Measurements from ENCODE around the gene CDK14.
A peak's percentile ranks its signal among the peaks of the same experiment; 100 is the strongest.
"Not testable (repeated sequence)": the region's sequence is repeated elsewhere in the genome, so short reads cannot be mapped to it uniquely, and the experiment has no call there.

The CDK14 gene

DNA sequence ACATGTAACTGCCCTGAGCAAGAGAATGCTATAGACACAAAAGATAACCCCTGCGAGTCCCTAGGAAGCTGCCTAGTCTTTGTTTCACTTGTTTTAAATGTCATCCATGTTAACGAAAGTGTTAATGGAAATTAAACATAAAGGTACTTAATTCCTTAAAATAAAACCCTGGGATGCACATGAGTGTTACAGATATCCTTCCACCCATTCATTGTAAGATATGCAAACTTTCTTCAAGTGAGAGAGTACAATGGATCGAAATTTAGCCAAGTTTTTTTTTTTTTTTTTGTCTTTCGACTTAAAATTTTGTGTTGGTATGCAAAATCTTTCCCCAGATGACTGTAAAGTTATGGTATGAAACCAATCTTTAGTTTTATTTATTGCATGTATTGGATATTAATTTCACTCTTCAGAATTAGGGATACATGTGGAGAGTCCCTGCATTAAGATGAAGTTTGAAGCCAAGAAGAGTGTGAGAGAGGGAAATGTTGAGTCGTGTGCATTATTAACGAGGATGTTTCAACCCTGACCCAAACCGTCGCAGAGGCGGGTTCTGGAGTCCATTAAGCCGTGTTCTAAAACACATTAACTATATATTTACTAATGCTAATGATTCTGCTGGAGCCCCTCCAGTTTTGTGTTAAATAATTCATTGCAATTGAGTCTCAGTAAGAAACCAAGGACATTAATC, 1.6 kb downstream of the CDK14 start:
- no peak for DNase-seq (ENCODE audit: low spot score)

DNA sequence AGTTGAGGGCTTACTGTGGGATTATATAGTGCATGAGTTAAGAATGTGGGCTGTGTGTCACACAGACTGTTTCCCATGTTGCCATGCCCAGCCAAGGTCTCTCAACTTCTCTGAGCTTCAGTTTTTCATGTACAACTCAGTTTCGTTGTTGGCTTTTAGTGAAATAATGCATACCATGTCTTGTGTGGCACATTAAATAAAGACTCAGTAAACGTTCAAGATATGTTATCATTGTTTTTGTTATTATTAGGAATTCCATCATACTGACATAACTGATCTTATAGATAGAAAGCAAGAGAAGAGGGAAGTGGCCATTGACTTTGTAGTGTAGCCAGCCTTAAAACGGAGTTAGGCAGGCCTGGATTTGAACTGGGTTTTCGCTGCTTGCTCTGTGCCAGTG, 2.9 kb downstream of the CDK14 start:
- DNase-seq (ENCODE audit: low spot score): no peak

DNA sequence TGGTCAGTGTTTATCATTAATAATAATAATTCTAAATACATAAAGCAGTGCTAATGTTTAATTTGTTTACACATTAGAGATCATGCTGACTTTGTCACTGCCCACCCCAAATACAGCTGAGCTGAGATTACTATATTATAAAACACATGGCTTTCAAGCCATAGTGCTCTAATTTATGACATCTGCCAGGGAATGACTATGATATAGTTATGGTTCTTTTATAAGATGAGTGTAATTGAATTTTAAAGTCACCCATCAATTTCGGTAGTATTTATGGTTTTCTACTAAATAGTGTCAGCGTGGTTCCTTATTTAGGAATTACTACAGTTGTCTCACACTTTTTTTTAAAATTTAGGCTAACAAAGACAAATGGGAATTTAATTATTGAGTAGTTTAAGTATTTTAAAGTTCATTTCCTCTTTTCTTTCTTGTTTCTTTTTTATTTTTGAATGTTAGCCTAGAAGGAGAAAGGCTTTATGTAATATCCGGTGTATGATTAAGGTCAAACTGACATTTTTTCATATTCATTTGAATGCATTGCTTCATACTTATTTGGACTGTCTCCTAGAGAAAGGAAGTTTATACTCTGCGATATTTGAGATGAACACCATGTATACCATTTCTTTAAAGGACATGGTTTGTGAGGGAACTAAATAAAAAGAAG, 3.9 kb downstream of the CDK14 start:
- no peak for DNase-seq (ENCODE audit: low spot score)

DNA sequence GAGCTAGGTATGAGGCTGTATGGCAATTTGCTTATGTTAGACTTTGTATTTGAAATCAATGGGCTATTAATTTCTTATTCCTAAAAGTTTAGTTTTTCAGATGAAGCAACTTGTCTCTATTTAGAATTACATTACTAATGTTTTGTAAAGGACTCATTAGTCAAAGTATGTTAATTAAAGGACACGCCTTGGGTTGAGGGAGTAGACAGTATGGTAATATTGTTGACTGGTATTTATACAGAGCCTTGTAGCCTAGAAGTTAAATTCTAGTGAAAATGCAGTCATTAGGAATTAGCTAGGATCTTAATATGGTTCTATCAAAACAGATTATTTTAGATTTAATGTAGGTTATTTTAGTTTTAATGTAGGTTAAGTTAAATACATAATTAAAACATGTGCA, 6.2 kb downstream of the CDK14 start:
- DNase-seq (ENCODE audit: low spot score): no peak

DNA sequence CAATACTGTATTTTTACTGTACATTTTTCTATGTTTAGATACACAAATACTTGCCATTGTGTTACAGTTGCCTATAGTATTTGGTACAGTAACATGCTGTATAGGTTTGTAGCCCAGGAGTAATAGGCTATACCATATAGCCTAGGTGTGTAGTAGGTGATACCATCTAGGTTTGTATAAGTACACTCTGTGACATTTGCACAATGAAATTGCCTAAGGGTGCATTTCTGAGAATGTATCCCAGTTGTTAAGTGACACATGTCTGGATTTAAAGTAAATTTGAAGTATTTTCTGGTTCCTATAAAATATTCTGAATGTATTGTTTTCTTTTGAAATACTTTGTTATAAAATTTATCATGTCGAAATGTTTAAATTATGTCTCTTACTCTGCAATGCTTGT, 7.2 kb downstream of the CDK14 start:
- no peak for DNase-seq (ENCODE audit: low spot score)

DNA sequence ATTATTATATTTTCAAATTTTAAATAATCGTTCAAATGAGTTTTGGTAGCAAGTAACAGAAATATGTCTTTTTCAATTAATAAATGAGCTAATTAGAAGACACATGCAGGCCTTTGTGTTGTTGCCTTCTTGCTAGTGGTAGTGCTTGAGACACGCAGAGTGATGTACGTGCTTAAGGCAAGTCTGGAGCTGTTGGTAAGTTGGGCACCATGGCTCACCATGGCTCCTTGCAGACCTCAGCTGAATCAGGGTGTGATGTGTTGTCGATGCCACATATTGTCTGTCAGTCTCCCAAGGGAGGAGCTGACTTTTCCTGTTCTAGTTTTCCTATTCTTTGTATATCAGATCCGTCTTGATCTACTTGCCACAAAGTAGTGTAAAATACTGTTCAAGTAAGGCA, 8.3 kb downstream of the CDK14 start:
- no peak for DNase-seq (ENCODE audit: low spot score)

DNA sequence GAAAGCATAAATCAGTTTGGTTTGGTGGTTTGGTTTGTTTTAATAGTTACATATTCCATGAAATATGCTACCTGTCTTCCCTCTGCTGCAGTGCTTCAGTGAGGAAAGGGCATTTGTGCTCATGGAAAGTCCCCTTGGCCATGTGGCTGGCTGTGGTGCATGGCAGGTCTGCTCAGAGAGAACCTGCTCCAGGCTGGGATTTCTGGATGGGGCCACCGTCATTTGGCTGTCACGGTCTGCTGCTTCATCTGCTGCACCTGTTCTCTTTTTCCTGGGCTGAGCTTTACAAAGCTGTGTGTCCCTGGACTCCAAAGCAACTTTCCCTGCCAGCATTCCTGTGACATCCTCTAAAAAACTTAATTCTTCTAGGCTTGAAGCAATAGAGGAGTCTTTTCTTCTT, 8.9 kb downstream of the CDK14 start:
- no peak for DNase-seq (ENCODE audit: low spot score)

DNA sequence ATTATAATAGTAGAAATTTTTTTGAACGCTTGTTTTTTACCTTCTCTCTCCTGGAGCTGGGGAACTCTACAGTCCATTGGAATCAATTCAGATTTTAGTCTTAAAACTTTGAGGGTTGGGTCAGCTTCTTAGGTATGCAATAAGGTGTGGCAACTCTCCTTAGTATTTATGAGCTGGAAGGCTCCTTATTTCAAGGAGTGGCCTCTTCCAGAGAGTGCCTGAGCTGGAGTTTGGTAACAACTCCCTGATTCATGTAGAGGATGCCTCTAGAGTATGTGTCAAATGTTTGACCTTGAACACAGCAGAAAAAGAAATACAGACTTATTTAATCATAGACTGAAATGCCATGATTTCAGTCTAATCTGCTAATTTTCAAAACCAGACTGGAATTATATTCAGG, 11.1 kb downstream of the CDK14 start:
- no peak for DNase-seq (ENCODE audit: low spot score)

DNA sequence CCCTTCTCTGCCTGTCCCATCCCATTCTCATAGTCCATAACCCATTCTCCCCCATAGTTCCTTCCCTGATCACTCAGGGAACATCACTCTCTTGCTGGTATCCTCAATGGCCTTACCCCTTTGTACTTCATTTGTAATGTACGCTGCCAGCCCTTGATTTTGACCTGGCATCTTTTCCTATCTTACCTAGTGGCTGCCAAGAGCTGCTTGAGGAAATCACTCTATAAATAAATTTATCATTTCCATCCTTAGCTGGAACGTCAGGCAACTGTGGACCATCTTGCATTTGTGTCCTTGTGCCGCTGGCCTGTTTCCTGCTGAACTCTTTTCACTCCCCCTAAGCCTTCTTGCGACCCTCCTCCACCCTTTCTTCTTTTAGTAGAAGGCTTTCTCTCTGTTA, 14.0 kb downstream of the CDK14 start:
- no peak for DNase-seq (ENCODE audit: low spot score)

DNA sequence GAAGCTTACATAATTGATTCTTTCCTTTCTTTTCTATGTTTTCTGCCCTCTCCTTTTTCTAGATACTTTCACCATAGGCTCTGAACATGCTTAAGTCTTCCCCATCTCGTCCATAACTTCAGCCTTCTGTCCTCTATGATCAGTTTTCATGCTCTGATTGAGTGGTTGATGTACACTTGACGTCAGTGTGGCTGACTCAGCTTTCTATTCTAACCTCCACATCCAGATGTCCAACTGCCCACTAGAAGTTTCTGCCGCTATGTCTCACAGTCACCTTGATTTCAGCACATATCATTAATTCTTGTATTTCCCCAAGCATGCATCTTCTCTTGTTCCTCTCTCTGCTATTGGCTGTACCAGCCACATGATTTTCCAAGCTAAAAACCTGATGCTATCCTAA, 15.0 kb downstream of the CDK14 start:
- DNase-seq (ENCODE audit: low spot score): no peak

DNA sequence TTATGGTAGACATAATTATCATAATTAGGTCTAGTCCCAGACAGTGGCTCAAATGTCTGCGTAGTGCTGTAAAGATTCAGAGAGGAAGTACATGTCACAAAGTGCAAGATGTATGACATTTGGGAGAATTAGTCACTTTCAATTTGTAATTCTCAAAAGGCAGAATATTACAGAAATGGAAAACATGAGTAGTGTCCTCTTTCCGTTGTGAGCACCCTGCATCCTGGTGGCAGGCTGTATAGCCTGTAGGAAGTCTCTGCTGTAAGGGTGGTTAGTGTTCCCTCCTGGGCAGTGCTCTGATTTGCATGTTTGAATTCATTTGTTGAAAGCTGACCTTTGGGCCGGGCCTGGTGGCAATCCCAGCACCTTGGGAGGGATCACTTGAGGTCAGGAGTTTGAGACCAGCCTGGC, 17.0 kb downstream of the CDK14 start:
- no peak for DNase-seq (ENCODE audit: low spot score)

DNA sequence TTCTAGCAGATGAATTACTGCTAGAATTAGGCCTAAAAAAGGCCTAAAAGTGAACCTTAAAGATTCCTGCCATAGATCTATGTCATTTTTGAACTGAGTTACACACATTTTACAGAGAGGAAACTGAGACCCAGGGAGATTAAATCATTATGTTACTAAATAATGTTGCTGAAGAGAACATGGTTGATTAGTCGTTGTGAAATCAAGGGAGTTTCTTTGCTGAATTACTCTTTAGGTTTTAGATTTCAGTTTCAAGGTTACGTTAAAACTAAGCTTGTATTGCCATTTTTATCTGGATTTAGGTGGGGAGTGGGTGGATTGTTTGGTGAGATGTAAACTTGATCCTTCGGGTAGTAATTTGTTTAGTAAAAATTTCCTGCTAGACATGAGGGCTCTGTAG, 21.3 kb downstream of the CDK14 start:
- DNase-seq (ENCODE audit: low spot score): no peak

DNA sequence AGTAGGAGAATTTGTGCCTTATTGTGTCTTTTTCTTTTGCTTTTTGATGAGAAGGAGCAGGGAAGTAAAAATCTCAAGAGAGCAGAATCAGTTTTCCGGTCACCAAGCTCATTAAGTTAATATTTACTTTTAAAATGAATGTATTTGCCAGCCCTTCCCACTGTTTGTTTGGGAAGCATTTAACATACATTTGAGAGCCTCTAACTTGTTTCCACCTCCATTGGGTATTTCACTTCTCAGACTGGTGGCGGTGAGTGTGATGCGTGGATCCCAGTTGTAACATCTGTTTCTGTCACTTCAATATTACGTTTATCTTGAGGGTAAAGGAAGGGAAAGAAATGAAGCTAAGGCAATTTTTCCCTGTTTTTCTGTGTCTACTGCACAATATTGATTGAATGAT, 22.8 kb downstream of the CDK14 start:
- DNase-seq (ENCODE audit: low spot score): no peak

DNA sequence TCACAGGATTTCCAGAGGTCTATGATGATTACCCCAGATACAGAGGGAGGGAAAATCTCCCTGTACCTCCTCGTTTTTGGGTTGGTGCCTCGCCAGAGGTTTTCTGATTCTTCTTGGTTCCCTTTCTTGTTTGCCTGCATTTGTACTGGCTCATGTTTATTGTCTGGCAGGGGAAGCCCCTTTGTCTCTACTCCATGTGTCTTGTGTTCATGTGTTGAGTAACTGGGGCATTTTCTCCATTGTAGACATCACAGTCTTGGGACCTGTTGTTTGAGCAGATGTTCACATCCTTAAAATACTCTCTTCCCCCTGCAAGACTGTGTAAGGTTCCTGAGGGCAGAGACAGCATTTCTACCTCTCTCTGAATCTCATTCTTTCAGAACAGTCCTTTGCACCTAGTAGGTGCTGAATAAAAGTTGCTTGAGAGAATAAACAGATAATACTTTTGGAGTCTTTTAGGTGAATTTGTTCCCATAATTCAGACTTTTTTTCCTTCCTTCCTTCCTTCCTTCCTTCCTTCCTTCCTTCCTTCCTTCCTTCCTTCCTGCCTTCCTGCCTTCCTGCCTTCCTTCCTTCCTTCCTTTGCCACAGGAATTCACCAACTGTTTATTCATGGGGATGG, 25.1 kb downstream of the CDK14 start:
- DNase-seq (ENCODE audit: low spot score): no peak

DNA sequence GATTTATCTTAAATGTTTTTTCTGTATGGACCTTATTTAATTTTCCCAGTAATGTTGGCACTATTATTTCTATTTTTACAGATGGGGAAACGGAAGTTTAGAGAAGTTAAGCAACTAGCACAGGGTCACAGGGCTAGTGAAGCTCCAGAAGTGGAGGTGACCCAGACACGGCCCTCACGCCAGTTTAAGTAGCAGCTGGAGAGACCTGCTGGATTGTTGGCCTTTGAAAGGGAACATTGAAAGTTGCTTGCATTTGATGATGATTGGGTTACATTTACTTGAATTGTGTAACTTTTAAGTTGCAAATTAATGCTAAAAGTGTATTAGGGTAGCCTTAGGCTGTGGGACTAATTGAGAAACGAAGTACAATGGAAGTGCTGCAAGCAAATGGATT, 25.6 kb downstream of the CDK14 start:
- no peak for DNase-seq (ENCODE audit: low spot score)

DNA sequence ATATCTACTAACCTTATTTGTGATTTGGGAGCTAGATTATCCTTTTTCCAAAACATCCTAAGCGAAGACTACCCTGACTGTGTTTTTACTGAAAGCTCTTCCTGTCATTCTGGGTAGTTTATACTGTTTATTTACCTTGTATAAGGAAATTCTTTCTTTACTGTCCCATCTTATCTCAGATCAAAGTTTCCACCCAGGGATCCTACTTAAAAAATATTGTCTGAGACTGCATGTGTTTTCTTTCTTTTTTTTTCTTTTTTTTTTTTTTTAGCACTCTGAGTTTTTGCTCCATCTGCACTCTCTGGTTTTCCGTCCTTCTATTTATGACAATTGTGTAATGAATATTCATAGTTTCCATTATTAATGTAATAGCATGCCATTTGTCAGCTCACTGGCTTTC, 26.5 kb downstream of the CDK14 start:
- no peak for DNase-seq (ENCODE audit: low spot score)

DNA sequence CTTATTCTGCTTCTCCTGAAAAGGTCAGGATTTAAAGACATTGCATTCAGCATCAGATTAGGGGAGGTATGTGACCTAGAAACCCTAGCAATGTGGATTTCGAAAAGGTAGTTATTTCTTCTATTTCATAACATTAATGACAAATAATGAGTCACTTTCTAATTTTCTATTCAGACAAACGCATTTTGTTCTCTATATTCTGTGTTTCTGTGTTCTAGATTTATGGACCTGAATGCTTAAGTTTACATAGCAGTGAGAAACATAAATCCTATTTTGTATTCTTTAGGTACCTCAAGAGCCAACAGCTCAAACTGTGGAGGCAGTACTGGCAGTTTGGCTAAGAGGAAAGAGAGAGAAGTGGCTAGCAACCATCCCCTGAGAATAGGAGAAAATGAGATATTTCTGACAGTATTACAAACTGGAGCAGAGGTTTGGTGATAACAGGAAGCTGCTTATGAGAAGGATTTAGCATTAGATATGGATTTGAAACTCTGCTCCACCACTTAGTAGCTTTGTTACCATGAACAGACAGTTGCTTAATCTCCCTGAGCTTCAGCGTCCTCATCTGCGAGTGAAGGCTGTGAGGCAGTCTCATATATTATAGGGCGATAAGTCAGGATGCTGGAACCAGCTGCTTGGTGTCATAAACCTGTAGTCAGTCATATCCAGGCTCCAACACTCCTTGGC, 28.2 kb downstream of the CDK14 start:
- no peak for DNase-seq (ENCODE audit: low spot score)

DNA sequence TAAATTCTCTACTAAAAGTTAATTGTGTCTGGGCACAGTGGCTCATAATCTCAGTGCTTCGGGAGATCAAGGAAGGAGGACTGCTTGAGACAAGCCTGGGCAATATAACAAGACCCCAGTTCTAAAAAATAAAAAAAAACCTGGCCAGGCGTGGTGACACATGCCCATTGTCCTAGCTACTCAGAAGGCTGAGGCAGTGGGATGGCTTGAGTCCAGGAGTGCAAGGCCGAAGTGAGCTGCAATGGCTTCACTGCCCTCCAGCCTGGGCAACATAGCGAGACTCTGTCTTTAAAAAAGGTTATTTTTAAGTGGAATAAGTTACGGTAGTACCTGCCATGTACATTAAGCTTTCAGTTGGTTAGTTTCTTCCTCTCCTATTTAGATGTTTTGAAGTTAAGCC, 28.9 kb downstream of the CDK14 start:
- no peak for DNase-seq (ENCODE audit: low spot score)

DNA sequence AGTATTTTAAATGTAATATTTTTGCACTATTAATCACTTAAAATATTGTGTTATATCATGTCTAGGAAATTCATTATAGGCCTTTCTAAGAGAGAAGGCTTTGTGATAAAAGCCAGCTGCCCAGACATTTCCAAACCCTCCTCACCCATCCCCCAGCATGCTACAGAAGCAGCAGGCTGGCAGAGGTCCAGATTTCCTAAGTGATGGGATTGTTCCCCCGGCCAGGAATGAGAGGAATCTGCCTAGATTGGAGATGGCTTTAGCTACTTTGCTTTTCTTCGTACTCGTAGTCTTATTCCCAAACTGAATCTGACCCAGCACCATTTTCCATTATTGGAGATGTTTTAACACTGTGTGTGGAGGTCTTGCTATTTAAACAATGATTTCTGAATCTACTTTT, 29.4 kb downstream of the CDK14 start:
- DNase-seq (ENCODE audit: low spot score): no peak

DNA sequence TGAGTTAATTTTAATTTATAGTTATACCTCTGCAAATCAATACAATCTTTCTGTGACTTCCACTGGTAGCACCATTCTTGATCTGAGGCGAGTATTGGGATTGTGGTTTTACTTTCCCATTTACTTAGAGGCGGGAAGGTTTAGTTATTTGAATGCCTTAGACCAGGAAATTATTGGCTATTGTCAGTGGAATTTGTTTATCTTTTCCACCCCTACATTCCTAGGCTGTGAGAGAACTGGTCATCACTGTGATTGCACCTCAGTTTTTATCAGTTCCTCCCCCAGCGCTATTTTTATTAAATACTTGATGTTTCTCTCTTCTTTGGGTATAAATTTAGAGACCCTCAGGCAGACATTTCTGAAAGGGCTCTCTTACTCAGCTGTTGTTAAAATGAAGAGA, 29.9 kb downstream of the CDK14 start:
- DNase-seq (ENCODE audit: low spot score): no peak

DNA sequence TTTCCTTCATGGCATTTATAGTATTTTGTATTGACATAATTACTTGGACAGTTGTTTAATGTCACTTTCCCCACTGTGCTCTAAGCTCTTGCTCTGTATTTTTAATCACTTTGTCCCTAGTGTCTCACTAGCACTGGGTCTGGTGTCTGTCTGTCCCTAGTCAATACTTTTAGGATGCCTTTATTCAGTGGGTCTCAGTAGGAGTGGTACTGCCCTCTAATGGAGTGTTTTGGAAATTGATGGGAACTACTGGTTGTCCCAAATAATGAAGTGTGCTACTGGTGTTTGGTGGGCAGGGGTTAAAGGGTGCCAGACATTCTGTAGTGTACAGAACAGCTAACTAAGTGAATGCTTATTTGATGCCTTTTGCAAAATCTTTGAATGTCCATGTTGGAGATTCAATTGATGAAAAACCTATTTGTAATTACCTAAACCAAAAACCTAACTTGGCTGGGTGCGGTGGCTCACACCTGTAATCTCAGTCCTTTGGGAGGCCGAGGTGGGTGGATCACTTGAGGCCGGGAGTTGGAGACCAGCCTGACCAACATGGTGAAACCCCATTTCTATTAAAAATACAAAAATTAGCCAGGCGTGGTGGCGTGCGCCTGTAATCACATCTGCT, 33.3 kb downstream of the CDK14 start:
- DNase-seq (ENCODE audit: low spot score): peak; percentile 5

DNA sequence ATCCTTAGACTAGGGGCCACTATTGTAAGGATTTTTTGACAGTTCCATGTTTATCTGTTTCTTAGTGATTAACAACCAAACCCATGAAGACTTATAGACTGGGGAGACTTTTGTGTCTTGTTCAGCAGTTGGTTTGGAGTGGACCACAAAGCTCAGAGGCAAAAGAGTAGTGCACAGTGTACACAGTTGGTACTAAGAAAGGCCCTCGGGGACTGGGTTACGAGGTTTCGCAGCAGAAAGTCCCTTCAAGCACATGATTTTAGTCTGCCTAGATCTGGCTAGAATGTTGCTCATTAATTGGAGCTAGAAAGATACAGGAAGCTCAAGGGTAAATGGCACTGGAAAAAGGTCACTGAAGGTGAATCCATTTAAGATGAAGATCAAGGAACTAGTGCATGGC, 35.4 kb downstream of the CDK14 start:
- DNase-seq (ENCODE audit: low spot score): no peak

DNA sequence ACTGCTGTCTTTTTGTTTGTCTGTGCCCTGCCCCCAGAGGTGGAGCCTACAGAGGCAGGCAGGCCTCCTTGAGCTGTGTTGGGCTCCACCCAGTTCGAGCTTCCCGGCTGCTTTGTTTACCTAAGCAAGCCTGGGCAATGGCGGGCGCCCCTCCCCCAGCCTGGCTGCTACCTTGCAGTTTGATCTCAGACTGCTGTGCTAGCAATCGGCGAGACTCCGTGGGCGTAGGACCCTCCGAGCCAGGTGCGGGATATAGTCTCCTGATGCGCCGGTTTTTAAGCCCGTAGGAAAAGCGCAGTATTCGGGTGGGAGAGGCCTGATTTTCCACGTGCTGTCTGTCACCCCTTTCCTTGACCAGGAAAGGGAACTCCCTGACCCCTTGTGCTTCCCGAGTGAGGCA, 43.6 kb downstream of the CDK14 start:
- DNase-seq (ENCODE audit: low spot score): not testable (repeated sequence)
